SW 1271 (cell line): ENCODE measurements around the gene RADIL.
A peak's percentile ranks its signal among the peaks of the same experiment; 100 is the strongest.

Experiments used
- DNase-seq, 2 experiments: peaks; one replicate each; lab custom pipeline; 2025; lab: John Stamatoyannopoulos, UW

RADIL gene

GRCh38 chr7:4831723-4832495 lies 51.6 kb downstream of the RADIL start:
- DNase-seq, result no peak

- DNase-seq, result peak in 1 of 2 experiments; percentile 49
Measured at GRCh38 chr7:4830176-4830575, 53.3 kb downstream of the RADIL start.

DNA sequence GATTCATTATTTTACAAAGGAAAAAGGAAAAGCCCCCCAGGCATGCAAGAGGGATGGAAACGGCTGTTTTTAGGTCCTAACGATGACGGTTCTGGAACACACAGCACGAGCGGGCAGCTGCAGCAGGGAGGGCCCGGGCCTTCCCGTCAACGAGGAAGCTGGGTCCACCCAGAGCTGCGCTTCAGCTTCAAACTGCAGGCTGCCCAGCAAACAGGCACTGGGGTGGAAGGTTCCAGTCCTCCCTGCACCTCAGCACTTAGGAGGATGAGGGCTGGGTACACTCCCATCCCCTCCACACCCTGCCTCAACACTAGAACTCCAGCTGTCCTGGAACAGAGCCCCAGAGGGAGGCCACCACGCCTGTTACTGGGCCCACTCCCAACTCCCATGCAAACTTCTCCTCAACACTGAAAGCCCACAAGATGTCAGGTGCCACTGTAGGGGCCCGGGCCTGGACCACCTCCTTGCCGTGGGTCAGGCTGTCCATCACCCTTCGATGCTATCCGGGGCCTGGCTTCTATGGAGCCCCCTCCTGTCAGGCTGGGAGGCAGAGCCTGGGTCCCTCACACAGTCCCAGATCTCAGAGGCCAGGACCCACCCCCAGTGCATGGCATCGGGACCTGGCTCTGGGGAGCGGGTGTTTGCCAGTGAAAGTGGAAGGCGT lies 54.7 kb downstream of the RADIL start:
- no peak for DNase-seq

GRCh38 chr7:4825081-4825480 lies 58.4 kb downstream of the RADIL start:
- DNase-seq, result no peak

GRCh38 chr7:4824120-4824775 lies 59.3 kb downstream of the RADIL start:
- no peak for DNase-seq

DNA sequence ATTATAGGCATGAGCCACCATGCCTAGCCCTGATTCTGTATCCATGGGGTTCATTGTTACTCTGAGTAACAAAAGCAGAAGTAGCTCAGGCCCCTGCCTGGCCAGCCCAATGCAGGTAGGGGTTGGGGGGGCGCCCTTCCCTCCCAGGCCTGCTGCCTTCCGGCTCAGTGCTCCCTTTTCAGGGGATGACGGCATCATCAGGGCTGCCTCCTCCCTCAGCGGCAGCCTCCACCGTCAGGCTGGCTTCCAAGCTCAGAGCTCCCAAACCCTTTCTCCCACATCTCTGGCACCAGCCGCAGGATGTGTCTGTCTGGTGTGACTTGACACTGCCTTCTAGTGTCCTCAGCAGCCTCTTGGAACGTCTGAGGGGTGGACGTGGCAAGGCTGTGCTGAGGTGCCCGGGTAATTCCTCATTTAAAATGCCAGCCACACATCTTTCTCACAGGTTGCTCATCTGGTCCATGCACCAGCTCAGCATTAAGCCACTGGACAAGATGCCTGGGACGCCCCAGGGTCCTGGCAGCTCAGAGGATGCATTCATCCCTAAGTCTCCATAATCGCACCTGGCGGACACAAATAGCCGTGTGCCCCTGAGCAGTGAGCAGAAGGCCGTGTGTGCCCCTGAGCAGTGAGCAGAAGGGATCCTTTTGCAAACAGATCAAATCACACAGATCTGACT lies 59.9 kb downstream of the RADIL start:
- no peak for DNase-seq

GRCh38 chr7:4822677-4823076 lies 60.8 kb downstream of the RADIL start:
- no peak for DNase-seq

DNA sequence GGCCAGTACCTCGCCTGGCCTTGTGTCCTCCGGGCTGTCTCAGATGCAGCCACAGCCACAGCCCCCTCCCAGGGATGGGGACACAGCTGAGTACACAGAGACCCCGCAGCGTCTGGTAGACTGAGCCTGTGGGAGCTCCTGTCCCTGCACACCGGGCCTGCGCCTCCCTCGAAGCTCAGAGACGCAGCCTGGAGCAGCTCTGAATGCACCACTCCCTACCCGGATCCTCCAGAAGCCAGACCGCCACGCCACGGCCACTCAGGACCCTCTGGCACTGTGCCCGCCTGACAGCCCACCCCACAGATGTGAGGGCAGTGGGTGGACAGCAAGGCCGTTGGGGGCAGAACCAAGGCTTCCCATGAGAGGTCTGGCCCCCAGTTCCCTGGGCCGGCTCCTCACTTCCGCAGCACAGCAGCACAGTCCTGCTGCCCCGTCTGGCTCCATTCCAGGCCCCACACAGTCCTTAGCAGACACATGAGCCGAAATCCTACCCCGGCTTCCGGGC lies 62.5 kb downstream of the RADIL start:
- no peak for DNase-seq

GRCh38 chr7:4820405-4820966 lies 63.0 kb downstream of the RADIL start:
- DNase-seq, result no peak

DNA sequence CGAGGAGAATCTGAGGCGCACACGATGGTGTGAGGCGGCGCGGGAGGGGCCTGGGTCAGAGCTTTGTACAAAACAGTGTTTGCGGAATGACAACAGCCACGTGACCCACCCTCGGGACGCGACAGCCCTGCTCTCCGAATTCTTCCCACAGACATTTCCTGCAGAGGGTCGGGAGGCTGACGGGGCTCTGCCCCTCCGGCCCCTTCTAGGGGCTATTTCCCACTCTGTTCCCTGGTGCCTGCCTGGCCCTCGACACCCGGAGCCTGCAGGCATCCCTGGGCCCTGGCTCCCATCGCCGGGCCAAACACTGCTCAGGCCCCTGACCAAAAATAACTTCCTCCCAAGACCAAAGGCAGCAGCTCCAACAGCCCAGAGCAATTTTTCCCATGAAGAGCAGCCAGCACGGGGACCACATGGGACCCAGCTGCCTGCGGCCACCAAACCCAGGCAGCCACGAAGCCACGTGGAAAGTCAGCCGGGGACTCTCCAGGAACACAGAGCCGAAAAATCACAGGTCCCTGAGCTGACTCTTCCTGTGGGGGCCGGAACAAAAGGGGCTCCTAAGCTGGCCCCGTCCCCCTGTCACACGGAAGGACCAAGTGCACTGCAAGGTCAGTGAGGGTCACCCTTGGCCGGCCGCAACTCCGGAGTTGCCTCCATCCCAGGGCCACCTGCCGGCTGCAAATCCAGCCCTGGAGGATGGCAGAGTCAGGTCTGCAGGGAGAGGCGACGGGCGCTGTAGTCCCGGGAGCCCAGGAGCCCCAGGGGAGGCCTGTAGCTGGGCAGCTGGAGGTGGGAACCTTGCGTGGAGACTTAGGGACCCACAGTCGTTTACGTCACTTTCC lies 63.7 kb downstream of the RADIL start:
- no peak for DNase-seq

GRCh38 chr7:4818000-4818794 lies 65.3 kb downstream of the RADIL start:
- DNase-seq, result no peak

DNA sequence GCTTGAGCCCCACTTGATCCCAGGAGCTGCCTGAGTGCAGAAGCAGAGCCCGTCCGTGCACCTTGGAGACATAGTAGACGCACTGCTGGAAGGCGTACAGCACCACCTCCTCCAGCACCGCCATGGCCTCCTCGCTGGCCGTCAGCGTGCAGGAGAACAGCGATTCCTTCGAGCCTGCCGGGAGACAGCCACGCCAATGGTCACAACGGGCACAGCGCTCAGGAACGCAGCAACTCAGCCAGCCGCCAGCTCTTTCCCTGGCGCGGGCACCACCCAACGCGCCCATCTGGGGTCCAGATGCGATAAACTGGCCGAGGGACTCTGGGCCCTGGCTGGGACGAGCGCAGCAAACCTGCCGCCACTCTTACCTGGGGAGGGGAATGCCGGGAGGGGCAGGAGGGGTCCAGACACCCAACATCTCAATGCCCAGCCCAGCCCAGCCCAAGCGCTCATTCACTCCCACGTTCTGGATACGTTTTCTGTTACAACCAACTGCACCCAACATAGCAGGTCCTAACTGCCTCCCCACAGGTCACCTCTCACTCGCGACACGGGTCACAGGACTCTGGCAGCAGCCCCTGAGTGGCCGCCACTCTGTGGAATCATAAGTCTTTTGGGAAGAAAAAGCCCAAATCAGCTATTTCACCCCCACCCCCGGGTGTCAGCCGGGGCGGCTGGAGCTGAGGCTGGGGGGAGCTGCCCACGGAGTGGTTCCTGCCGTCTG lies 66.2 kb downstream of the RADIL start:
- DNase-seq, result no peak

- no peak for DNase-seq
Measured at GRCh38 chr7:4816419-4817080, 67.0 kb downstream of the RADIL start.

DNA sequence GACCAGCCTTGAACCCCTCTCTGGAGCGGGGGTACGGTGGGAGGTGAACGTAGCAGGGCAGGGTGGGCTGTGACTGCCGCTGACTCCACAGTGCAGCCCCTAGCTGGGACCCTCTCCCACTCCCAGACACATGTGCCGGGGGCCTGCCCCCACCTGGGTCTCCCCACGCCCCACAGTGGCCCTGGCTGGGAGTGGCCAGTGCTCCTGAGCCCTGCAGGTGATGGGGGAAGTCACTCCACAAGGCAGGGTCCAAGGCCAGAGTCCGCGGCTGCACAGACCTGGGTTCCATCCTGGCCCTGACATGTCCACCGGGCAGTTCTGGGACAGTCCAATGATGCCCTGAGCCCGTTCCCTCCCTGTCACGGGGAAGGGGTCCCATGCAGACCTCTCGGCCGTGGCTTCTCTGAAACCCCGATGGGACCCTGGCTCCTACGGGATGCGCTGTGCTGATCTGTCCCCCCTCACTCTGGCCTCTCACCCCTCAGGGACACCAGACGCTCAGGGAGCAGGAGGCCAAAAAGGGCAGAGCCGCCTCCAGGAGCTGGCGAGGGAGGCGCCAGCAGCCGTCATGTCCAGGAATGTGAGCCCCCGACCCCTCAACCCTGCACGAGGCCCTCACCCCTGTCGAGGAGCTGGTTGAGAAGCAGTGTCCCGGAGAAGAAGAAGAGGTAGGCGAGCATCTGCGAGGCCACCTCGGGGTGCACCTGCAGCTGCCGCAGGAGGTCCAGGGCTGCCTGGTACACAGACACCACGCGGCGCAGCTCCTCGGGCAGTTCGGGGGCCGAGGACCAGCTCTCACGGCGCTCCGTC lies 67.7 kb downstream of the RADIL start:
- DNase-seq, result no peak

- DNase-seq, result no peak
Measured at GRCh38 chr7:4815121-4815520, 68.4 kb downstream of the RADIL start.

DNA sequence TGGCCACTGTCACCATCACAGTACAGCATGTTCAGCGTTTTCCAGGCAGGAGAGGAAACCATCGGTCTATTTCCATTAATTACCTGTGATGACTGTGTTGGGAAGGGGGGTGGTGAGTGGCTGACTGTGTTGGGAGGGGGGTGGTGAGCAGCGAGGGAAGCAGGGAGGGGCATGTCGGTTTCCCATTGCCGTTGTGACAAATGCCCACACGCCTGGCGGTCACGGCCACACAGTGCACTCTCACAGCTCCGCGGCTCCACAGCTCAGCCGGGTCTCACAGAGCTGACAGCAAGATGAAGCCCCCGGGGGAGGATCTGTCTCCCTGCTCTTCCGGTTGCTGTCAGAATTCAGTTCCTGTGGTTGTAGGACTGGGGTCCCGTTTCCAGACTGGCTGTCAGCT lies 69.1 kb downstream of the RADIL start:
- no peak for DNase-seq

GRCh38 chr7:4809666-4810065 lies 73.8 kb downstream of the RADIL start:
- DNase-seq, result no peak

DNA sequence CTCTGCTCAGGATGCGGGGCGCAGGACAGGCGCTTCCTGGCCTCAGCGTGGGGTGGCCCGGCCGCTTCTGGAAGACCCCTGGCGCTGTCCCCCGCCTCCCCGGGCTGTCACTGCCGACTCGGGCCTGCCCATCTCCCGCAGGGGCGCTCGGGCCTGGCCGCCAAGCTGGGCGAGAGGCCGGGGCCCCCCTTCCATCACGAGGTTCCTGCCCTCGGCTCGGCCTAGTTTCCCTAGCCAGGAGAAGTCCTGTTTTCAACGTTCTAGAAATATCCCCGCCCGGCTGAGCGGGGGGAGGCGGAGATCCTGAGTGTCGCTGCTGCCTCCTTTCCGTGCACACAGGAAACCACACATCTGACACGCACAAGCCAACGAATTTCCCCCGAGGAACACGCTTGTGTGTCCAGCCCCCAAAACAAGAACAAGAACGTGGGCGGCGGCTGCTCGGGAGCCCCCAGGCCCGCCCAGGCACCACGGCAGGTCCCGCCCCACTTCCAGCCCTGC lies 74.4 kb downstream of the RADIL start:
- no peak for DNase-seq
